ENCODE measurements around the gene CLIP2.

CLIP2 gene

GRCh38 chr7:74306730-74307469, 17.7 kb downstream of the CLIP2 start:
- no peaks in the 10 kb centered on the region for H3K4me1 ChIP-seq (ENCODE audit: control insufficient read depth, insufficient read depth, low read length)
- TF ChIP-seq ZNF398 (tag by site-specific recombination; IDR thresholded peaks at IDR 0.05) (peak; percentile 55; the same call in 1 of the 2 replicates), ZBTB1 (tag by site-specific recombination; IDR thresholded peaks at IDR 0.05) (no peak)
- H3K9me3 ChIP-seq (ENCODE audit: control insufficient read depth, insufficient read depth, low read depth, low read length), result no peaks in the 10 kb centered on the region
- no peak overlapping the region for H3K27ac ChIP-seq (ENCODE audit: extremely low read depth, low read depth, low read length)
- no peaks in the 10 kb centered on the region for H3K36me3 ChIP-seq (ENCODE audit: control insufficient read depth in 2 of 2, insufficient read depth in 1 of 2, low read length in 2 of 2)
- ChIA-PET CTCF (interaction anchor here (0.6 kb wide), 1 partner anchor 255 kb away, joined by 3 read pairs; no protein-coding TSS in a partner anchor), POLR2A (interaction anchor here (0.6 kb wide), 1 partner anchor 686 kb away, joined by 3 read pairs; no protein-coding TSS in a partner anchor)
- no peak overlapping the region for H3K4me3 ChIP-seq (ENCODE audit: low read depth, low read length)

- no peaks in the 10 kb centered on the region for H3K36me3 ChIP-seq (ENCODE audit: control insufficient read depth in 2 of 2, insufficient read depth in 1 of 2, low read length in 2 of 2)
- ChIA-PET POLR2A (interaction anchor here (0.6 kb wide), 1 partner anchor 12 kb away, joined by 4 read pairs; no protein-coding TSS in a partner anchor), CTCF (interaction anchor here (1.3 kb wide), 1 partner anchor 101 kb away, joined by 4 read pairs; no protein-coding TSS in a partner anchor)
- H3K4me3 ChIP-seq (ENCODE audit: low read depth, low read length), result no peak overlapping the region
- H3K9me3 ChIP-seq (ENCODE audit: control insufficient read depth, insufficient read depth, low read depth, low read length), result no peaks in the 10 kb centered on the region
- H3K27ac ChIP-seq (ENCODE audit: extremely low read depth, low read depth, low read length), result no peak overlapping the region
- TF ChIP-seq ZSCAN30 (tag by site-specific recombination; IDR thresholded peaks at IDR 0.05), result no peak
- TF ChIP-seq ZNF677 (tag by site-specific recombination; IDR thresholded peaks at IDR 0.05), result peak; percentile 96
- no peak for TF ChIP-seq TRIM28 (IDR thresholded peaks at IDR 0.05; ENCODE audit: borderline replicate concordance, low read length)
- TF ChIP-seq, protein P1, sequence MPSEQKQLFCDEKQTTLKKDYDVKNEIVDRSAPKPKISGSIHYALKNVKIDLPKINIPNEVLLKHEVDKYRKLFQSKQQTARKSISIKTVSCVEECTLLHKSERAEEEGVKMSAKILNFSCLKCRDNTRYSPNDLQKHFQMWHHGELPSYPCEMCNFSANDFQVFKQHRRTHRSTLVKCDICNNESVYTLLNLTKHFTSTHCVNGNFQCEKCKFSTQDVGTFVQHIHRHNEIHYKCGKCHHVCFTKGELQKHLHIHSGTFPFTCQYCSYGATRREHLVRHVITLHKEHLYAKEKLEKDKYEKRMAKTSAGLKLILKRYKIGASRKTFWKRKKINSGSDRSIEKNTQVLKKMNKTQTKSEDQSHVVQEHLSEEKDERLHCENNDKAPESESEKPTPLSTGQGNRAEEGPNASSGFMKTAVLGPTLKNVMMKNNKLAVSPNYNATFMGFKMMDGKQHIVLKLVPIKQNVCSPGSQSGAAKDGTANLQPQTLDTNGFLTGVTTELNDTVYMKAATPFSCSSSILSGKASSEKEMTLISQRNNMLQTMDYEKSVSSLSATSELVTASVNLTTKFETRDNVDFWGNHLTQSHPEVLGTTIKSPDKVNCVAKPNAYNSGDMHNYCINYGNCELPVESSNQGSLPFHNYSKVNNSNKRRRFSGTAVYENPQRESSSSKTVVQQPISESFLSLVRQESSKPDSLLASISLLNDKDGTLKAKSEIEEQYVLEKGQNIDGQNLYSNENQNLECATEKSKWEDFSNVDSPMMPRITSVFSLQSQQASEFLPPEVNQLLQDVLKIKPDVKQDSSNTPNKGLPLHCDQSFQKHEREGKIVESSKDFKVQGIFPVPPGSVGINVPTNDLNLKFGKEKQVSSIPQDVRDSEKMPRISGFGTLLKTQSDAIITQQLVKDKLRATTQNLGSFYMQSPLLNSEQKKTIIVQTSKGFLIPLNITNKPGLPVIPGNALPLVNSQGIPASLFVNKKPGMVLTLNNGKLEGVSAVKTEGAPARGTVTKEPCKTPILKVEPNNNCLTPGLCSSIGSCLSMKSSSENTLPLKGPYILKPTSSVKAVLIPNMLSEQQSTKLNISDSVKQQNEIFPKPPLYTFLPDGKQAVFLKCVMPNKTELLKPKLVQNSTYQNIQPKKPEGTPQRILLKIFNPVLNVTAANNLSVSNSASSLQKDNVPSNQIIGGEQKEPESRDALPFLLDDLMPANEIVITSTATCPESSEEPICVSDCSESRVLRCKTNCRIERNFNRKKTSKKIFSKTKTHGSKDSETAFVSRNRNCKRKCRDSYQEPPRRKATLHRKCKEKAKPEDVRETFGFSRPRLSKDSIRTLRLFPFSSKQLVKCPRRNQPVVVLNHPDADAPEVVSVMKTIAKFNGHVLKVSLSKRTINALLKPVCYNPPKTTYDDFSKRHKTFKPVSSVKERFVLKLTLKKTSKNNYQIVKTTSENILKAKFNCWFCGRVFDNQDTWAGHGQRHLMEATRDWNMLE (tag by site-specific recombination; conservative IDR thresholded peaks at IDR 0.05; ENCODE audit: low read depth), result no peak
- no peak for TF ChIP-seq ZBTB6 (tag by site-specific recombination; IDR thresholded peaks at IDR 0.05)
- TF ChIP-seq ZNF416 (tag by site-specific recombination; IDR thresholded peaks at IDR 0.05), result no peak
- TF ChIP-seq, protein P2, sequence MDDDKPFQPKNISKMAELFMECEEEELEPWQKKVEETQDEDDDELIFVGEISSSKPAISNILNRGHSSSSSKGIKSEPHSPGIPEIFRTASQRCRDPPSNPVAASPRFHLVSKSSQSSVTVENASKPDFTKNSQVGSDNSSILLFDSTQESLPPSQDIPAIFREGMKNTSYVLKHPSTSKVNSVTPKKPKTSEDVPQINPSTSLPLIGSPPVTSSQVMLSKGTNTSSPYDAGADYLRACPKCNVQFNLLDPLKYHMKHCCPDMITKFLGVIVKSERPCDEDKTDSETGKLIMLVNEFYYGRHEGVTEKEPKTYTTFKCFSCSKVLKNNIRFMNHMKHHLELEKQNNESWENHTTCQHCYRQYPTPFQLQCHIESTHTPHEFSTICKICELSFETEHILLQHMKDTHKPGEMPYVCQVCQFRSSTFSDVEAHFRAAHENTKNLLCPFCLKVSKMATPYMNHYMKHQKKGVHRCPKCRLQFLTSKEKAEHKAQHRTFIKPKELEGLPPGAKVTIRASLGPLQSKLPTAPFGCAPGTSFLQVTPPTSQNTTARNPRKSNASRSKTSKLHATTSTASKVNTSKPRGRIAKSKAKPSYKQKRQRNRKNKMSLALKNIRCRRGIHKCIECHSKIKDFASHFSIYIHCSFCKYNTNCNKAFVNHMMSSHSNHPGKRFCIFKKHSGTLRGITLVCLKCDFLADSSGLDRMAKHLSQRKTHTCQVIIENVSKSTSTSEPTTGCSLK (tag by site-specific recombination; IDR thresholded peaks at IDR 0.05), result no peak
- no peak for TF ChIP-seq ZNF19 (tag by site-specific recombination; IDR thresholded peaks at IDR 0.05; ENCODE audit: low read depth)
- TF ChIP-seq ZFHX2 (tag by site-specific recombination; conservative IDR thresholded peaks at IDR 0.05), result peak; percentile 33; the same call in 1 of the 2 replicates
- H3K4me1 ChIP-seq (ENCODE audit: control insufficient read depth, insufficient read depth, low read length), result no peaks in the 10 kb centered on the region
These were observed 18.7 kb downstream of the CLIP2 start for GRCh38 chr7:74307738-74308505.

All from HEK293 (cell line).